Activated T-helper 9 cell treated with anti-CD3 and anti-CD28 coated beads, Interleukin-2, amount 50 U/mL, for 16 hours (primary cell): Measurements from ENCODE around the gene RGMB.
"Not testable (repeated sequence)": the region's sequence is repeated elsewhere in the genome, so short reads cannot be mapped to it uniquely, and the experiment has no call there.

Experiments
- DNase-seq: peaks from one replicate; pipeline ENCODE4 v3.0.0-alpha.2; 2020; ENCODE audit warnings: low read depth

RGMB gene, protein sequence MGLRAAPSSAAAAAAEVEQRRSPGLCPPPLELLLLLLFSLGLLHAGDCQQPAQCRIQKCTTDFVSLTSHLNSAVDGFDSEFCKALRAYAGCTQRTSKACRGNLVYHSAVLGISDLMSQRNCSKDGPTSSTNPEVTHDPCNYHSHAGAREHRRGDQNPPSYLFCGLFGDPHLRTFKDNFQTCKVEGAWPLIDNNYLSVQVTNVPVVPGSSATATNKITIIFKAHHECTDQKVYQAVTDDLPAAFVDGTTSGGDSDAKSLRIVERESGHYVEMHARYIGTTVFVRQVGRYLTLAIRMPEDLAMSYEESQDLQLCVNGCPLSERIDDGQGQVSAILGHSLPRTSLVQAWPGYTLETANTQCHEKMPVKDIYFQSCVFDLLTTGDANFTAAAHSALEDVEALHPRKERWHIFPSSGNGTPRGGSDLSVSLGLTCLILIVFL

DNA sequence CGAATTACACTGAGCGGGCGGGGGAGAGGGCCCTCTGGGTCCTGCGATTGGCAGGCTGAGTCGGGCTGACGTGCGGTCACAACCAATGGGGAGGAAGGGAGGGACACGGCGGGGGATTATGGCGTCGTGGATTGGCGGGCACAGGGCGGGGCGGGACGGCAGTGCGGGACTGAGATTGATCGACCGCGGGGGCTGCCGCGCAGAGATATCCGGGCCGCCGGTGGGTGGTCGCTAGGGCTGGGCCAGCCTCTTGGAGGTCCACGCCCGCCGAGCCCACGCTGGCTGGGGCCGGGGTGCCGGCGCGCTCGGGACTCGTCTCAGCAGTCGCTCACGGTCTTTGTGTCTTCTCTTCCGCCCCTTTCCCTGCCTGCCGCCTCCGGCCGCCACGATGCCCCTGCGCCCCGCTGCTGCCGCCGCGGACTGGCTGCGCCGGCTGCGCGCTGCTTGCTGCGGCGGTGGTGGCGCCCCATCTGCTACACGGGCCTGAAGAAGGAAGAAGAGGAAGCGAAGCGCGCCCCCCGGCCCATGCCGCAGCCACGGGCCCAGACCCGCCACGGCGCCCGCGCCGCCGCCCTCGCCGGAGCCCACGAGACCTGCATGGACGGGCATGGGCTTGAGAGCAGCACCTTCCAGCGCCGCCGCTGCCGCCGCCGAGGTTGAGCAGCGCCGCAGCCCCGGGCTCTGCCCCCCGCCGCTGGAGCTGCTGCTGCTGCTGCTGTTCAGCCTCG lies at the start of gene RGMB:
RGMB (plus strand) TSS at position 200 of the 728 bp plus-strand sequence; CDS start at position 608, 408 bp downstream.
- peak; percentile 86 for DNase-seq

DNA sequence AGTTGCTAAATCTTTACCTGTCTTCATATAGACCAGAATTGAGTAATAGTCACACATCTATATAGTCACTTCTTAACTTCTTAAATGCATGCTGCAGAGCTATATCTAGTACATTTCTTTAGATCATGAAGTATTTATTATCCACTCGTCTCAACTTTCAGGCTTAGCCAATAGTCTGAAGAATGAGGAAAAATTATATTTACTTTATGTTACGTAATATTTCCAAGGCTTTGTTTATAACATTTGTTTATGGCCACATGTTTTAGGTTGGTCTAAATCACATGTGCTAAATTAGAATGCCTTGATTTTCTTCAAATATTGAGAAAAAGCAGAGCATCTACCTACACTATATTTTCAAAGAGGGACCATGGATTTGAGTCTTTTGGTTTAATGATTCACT lies 47.2 kb upstream of the RGMB start:
- DNase-seq = no peak

DNA sequence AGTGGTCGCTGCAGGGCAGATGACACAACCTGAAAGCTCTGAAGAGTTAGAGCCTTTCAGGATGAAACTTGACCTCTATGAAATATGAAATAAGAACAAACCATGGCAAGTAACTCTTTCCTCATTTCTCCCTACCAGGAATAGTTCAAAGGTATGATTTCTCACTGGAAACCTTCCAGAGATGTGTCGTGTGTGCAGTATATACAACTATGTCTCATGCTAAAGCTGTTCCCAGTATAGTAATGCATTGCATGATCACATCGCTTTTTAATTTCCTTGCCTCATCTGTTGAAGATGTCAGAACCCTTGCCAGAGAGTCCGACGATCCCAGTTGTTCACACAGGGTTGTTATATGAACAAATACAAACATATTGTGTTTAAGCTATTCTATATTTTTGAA lies 45.8 kb upstream of the RGMB start:
- DNase-seq = no peak

DNA sequence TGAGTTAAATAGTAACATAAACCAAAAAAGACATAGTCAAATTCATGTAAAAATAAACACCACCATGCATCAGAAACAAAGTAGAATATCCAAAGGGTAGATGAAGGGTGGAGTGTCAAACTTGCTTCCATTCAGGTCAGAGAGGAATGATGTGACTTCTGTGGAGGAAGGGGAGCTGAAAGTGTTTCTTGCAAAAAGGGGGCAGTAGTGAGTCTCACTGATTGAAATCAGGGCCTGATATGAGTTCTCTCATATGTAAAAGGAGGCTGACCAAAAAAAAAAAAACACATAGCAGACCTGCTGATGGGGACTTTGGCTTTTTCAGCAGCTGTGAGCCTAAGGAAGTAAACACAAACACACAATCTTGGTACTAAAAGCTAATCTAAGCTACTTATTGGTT lies 38.8 kb upstream of the RGMB start:
- no peak for DNase-seq

DNA sequence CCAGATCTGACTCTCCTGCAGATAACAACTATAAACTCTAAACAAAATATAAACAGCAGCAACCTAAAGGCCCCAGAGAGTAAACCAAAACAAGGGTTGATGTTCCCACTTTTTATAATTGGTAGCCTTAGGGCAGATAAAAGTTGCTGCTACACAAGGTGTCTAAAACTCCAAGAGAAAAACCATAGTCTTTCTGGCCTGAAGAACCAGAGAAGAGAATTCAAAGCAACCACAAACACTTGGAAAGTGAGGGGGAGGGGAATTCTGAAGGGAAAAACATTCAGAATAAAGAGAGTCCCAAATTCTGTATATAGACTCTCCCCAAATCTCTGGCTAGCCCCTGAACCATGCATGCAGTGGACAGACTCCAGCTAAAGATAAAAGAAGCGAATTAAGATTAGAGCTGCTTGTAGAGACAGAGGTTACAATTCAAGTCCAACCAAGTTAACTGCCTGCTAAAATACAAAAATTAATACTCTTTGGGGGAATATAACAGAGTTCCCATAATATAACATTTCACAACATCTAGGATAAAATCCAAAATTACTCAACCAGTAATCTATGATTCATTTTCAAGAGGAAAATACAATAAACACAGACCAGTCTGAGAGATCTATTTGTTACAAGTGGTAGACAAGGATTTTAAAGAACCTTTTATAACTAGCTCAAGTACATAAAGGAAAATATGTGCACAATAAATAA lies 37.5 kb upstream of the RGMB start:
- DNase-seq = no peak

DNA sequence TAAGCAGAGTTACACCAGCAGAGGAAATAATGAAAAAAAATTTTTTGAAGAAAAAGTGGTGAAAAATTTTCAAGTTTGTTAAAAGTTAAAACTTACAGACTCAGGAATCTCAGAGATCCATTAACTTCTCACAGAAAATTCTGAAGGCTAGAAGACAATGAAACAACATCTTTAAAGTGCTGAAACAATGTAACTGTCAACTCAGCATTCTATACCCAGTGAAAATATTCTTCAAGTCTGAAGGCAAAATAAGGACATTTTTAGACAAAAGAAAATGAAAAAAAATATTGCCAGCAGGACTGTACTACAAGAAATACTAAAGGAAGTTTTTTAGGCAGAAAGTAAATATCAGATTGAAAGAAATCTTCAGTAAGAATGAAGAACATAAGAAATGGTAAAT lies 36.7 kb upstream of the RGMB start:
- DNase-seq = no peak

DNA sequence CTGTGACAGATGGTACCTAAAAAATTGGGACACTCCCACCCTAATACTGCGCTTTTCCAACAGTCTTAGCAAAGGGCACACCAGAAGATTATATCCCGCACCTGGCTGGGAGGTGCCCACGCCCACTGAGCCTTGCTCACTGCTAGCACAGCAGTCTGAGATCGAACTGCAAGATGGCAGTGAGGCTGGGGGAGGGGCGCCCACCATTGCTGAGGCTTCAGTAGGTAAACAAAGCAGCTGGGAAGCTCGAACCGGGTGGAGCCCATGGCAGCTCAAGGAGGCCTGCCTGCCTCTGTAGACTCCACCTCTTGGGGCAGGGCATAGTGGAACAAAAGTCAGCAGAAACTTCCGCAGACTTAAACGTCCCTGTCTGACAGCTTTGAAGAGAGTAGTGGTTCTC lies 36.0 kb upstream of the RGMB start:
- not testable (repeated sequence) for DNase-seq

DNA sequence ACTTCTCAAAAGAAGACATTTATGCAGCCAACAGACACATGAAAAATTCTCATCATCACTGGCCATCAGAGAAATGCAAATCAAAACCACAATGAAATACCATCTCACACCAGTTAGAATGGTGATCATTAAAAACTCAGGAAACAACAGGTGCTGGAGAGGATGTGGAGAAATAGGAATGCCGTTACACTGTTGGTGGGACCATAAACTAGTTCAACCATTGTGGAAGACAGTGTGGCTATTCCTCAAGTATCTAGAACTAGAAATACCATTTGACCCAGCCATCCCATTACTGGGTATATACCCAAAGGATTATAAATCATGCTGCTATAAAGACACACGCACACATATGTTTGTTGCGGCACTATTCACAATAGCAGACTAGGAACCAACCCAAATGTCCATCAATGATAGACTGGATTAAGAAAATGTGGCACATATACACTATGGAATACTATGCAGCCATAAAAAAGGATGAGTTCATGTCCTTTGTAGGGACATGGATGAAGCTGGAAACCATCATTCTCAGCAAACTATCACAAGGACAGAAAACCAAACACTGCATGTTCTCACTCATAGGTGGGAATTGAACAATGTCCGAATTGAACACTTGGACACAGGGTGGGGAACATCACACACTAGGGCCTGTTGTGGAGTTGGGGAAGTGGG lies 34.8 kb upstream of the RGMB start:
- not testable (repeated sequence) for DNase-seq

DNA sequence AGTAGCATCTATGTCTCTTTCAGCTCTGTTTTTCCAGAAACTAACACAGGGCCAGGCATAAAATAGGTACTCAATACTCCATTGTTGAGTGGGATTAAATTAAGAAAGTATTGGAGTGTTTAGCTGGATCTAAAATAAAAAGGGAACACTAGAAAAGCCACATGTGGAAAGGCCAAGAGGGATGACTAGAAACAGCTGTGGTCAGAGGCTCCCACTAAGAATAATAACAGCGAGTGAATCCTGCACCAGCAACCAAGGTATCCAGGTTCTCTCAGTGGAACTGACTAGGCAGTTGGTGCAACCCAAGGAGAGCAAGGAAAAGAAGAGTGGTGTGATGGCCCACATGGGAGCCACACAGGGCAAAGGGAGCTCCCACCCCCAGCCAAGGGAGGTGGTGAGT lies 31.5 kb upstream of the RGMB start:
- no peak for DNase-seq

DNA sequence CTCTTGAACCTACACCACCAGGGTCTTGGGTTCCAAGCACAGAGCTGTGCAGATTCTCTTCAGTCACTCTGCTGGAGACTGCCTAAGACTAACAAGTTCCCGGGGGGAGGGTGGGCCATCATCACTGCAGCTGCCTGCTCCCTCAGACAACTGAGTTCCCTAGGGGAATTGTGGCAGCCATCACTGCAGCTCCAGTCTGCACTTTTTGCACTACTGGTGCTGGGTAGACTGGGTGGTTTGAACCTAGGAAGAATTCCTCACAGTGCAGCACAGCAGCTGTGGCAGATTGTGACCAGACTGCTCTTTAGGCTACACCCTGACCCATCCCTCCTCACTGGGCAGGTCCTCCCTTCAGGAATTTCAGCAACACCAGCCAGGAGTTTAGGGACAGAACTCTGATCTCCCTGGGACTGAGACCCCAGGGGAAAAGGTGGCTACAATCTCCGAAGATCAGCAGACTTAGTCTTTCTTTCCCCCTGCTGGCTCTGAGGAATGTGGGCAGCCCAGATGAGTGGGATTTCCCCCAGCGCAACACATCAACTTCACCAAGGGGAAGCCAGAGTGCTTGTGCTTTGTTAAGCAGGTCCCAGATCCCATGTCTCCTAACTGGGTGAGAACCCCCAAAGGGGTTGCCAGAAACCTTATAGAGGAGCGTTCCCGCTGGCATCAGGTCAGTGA lies 30.9 kb upstream of the RGMB start:
- no peak for DNase-seq

DNA sequence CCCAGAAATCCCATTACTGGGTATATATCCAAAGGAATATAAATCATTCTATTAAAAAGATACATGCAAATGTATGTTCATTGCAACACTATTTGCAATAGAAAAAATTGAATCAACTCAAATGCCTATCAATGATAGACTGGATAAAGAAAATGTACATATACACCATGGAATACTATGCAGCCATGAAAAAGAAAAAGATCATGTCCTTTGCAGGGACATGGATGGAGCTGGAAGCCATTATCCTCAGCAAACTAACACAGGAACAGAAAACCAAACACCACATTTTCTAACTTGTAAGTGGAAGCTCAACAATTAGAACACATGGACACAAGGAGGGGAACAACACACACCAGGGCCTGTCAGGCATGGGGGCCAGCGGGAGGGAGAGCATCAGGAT lies 25.2 kb upstream of the RGMB start:
- DNase-seq = not testable (repeated sequence)

DNA sequence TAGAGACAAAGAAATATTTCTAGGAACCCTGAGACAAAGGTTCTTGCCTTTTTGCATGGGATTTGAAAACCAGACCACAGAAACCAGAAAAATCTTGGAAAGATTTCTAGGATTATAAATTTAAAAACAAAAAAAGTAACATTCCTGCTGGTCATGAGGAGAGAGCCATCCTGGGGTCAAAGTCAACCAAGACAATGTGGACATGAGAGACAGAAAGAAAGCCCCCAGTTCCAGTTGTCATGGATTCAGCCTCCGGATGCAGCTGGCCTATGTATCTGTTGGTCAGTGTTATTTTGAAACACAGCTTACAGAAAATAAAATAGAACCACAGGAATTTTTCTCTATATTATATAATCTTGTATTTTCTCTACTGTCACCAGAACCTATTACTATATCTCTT lies 24.4 kb upstream of the RGMB start:
- no peak for DNase-seq

DNA sequence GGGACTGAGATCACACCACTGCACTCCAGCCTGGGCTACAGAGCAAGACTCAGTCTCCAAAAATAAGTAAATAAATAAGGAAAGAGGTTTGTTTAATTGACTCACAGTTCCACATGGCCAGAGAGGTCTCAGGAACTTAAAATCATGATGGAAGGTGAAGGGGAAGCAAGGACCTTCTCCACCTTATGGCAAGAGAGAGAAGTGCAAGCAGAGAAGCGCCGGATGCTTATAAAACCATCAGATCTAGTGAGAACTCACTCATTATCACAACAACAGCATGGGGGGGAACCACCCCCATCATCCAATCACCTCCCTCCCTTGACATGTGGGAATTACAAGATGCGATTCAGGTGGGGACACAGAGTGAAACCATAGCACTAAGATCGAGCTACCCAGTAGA lies 22.8 kb upstream of the RGMB start:
- no peak for DNase-seq

DNA sequence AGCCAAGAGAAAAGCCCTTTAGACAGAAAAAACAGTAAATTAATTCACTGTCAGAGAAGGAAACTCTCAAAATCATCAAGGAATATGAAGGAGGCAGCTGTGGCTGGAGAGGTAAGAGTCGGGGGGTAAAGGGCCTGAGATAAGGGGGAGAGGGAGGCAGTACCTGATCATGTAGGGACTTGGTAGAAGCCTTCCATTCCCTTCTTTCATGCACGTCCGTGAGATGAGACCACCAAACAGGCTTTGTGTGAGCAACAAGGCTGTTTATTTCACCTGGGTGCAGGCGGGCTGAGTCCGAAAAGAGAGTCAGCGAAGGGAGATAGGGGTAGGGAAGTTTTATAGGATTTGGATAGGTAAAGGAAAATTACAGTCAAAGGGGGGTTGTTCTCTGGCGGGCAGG lies 21.1 kb upstream of the RGMB start:
- DNase-seq = not testable (repeated sequence)

DNA sequence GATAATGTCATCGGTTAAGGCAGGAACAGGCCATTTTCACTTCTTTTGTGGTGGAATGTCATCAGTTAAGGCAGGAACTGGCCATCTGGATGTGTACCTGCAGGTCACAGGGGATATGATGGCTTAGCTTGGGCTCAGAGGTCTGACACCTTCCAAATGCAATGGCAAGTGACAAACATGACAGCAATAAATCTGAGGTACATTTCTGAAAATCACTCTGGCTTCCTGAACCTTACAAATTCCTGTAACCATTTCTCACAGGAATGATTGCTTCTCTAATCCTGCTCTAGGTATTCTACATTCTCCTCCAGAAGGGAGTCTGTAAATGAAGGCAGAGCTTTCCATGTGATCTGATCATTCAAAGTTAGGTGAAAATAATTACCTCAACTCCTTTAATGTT lies 20.7 kb upstream of the RGMB start:
- DNase-seq = not testable (repeated sequence)

DNA sequence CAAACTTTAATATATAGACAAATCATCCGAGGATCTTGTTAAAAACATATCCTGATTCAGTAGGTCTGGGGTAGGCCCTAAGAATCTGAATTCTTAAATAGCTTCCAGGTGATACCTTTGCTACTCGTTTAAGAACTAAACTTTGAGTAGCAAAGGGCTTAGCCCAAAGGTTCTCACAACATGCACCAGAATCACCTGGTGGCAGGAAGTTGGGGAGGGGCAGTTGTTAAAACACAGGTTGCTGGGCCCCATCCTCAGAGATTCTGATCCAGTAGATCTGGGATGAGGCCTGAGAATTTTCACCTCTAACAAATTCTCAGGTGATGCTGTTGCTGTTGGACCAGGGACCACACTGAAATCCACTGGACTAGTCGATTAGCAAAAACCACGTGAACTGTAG lies 20.0 kb upstream of the RGMB start:
- no peak for DNase-seq

DNA sequence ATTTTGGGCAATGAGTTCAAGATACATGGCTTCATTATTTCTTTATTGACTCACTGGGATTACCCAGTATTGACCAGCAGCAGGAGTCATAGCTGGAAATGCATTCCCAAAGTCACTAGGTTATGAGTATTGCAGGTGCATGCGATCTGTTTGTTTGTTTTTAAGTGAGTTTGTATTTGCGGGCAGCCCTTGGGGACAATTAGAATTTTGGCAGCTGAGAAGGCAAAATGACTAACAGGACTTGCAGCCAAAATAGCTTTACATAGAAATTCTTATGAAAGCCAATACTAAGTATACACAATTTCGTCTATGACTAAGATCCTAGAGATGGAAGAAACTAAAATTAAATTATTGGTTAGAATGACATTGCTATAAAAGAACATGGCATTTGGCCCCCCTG lies 18.1 kb upstream of the RGMB start:
- DNase-seq = no peak

DNA sequence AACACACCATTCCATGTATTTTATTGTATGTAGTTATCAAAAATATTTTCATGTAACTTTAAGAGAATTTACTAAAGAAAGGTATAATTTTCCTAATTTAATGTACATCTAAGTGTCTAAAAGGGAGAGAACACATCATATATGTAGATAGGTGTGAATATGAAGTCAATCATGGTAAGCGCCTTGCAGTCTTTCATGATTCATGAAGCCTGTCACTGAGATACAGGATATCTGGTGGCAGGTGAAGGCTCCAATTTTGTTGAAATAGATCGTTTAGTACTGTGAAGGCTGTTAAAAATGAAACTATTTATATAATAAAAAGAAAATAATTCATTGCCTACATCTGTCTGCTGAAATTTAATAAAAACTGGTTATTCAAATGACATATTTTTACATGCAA lies 15.5 kb upstream of the RGMB start:
- DNase-seq = no peak

DNA sequence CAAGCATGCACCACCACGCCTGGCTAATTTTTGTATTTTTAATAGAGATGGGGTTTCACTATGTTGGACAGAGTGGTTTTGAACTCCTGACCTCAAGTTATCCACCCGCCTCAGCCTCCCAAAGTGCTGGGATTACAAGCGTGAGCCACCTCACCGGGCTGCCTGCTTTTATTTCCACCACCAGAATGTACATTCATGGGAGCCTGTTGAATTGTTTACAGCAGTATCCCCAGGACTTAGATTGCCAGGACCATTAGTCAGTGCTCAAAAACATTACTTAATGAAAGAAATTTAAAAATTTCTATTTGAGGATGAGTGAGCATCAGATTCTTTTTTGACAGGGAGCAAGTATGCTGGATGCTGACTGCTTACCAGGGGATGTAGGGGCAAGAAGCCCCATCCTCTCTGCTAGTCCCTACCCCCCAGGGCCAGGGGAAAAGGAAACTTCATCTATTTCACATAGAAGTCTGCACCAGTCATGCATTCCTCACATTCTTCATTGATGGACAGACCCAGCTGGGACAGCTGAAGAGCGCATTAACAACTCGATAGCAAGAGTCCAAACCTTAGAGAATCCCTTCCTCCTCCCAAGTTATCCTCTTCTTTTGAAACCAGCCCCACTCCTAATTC lies 10.3 kb upstream of the RGMB start:
- no peak for DNase-seq

DNA sequence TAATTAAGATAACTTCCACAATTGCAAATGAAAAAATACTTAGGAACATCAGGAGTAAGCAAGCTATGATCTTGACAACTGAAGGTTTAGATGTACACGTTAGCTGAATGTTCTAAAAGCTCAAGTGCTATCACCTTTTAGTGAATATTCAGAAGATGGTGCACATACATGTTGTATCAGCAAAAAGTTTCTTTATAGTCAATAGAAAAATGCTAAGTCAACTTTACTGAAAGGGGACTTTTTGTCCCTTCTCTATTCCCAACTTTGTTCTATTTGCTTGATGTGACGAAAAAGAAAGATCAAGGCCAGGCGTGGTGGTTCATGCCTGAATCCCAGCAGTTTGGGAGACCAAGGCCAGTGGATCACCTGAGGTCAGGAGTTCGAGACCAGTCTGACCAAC lies 7.6 kb upstream of the RGMB start:
- DNase-seq = no peak

DNA sequence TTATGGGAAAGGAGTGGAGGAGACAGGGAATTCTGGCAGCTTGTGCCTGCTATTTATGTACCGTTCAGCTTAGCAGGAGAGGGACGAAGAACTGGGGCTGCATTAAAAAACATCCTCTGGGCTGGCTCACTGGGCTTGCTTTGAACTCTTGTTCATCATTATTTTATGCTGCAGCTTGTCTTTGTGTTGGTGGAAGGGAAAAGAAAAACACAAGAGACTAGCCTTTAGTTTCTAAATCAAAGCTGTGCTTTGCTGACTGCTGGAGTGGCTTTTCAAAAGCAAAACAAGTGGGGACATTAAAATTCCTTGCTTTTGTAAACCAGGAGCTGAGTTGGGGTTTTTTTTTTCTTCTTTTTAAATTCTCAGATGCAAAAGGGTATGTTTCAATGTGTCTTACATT lies 5.9 kb upstream of the RGMB start:
- no peak for DNase-seq
